DLD1 (cell line): ENCODE results near the gene PLK1.
"Not testable (repeated sequence)": the region's sequence is repeated elsewhere in the genome, so short reads cannot be mapped to it uniquely, and the experiment has no call there.

Experiments used
- in situ Hi-C: cut with HindIII; loops from 2 replicates; pipeline ENCODE4 v1.10.0; 2017; ENCODE audit warnings: low sequenced_read_pairs

Gene PLK1

GRCh38 chr16:23706439-23706838 lies 27.8 kb downstream of the PLK1 start:
- in situ Hi-C loops, result no loop called here

- in situ Hi-C loops, result no loop called here
Observed at GRCh38 chr16:23709536-23709935, 30.8 kb downstream of the PLK1 start.

- in situ Hi-C loops, result no loop called here
Observed at GRCh38 chr16:23710008-23710407, 31.3 kb downstream of the PLK1 start.

GRCh38 chr16:23710504-23710903 lies 31.8 kb downstream of the PLK1 start:
- in situ Hi-C loops, result no loop called here

GRCh38 chr16:23711785-23712184 lies 33.1 kb downstream of the PLK1 start:
- in situ Hi-C loops, result no loop called here

GRCh38 chr16:23712976-23713375 lies 34.3 kb downstream of the PLK1 start, which contains the start of gene ERN2:
Gene ERN2 (minus strand): TSS chr16:23713222. CDS start chr16:23713187, 35 bp downstream.
- in situ Hi-C loops, result no loop called here

GRCh38 chr16:23716484-23716883 lies 37.8 kb downstream of the PLK1 start:
- in situ Hi-C loops, result no loop called here

GRCh38 chr16:23722613-23723240 lies 44.0 kb downstream of the PLK1 start:
- in situ Hi-C loops, result not testable (repeated sequence)

- in situ Hi-C loops, result no loop called here
Observed at GRCh38 chr16:23724096-23724784, 45.6 kb downstream of the PLK1 start.

GRCh38 chr16:23724785-23725131 lies 46.1 kb downstream of the PLK1 start:
- in situ Hi-C loops, result no loop called here

- in situ Hi-C loops, result no loop called here
Observed at GRCh38 chr16:23726710-23727109, 48.0 kb downstream of the PLK1 start.

- in situ Hi-C loops, result no loop called here
Observed at GRCh38 chr16:23728112-23728477, 49.4 kb downstream of the PLK1 start.

- in situ Hi-C loops, result no loop called here
Observed at GRCh38 chr16:23729503-23730424, 51.1 kb downstream of the PLK1 start.

- in situ Hi-C loops, result no loop called here
Observed at GRCh38 chr16:23734176-23734893, 55.6 kb downstream of the PLK1 start.

- in situ Hi-C loops, result not testable (repeated sequence)
Observed at GRCh38 chr16:23737423-23738028, 58.8 kb downstream of the PLK1 start.

- in situ Hi-C loops, result no loop called here
Observed at GRCh38 chr16:23739516-23739915, 60.8 kb downstream of the PLK1 start.
